Measurements from ENCODE around the gene IGFBP1.
A peak's percentile ranks its signal among the peaks of the same experiment; 100 is the strongest.

The IGFBP1 gene

GRCh38 chr7:45912972-45913371 is 24.7 kb downstream of the IGFBP1 start:
- H3K36me3 Mint-ChIP-seq (ENCODE audit: low read depth): no peaks in the 10 kb centered on the region
- H3K27me3 Mint-ChIP-seq: peaks cover 35% of the 10 kb centered on the region
- H3K4me3 Mint-ChIP-seq: no peak overlapping the region
- H3K4me1 Mint-ChIP-seq (ENCODE audit: low read depth): no peaks in the 10 kb centered on the region
- H3K27ac Mint-ChIP-seq: no peak overlapping the region
- no peaks in the 10 kb centered on the region for H3K9me3 Mint-ChIP-seq

- no peaks in the 10 kb centered on the region for H3K36me3 Mint-ChIP-seq (ENCODE audit: low read depth)
- H3K27ac Mint-ChIP-seq: no peak overlapping the region
- peaks cover 41% of the 10 kb centered on the region for H3K27me3 Mint-ChIP-seq
- H3K4me3 Mint-ChIP-seq: no peak overlapping the region
- H3K4me1 Mint-ChIP-seq (ENCODE audit: low read depth): peaks cover 1% of the 10 kb centered on the region
- no peaks in the 10 kb centered on the region for H3K9me3 Mint-ChIP-seq
These were observed 26.6 kb downstream of the IGFBP1 start for GRCh38 chr7:45914911-45915310.

GRCh38 chr7:45915606-45916005 is 27.3 kb downstream of the IGFBP1 start:
- H3K36me3 Mint-ChIP-seq (ENCODE audit: low read depth): no peaks in the 10 kb centered on the region
- H3K27me3 Mint-ChIP-seq: peaks cover 42% of the 10 kb centered on the region
- H3K4me3 Mint-ChIP-seq: no peak overlapping the region

GRCh38 chr7:45917064-45917463 is 28.8 kb downstream of the IGFBP1 start:
- no peaks in the 10 kb centered on the region for H3K9me3 Mint-ChIP-seq
- peaks cover 43% of the 10 kb centered on the region for H3K27me3 Mint-ChIP-seq
- H3K36me3 Mint-ChIP-seq (ENCODE audit: low read depth): no peaks in the 10 kb centered on the region
- no peak overlapping the region for H3K27ac Mint-ChIP-seq
- no peak overlapping the region for H3K4me3 Mint-ChIP-seq
- peaks cover 12% of the 10 kb centered on the region for H3K4me1 Mint-ChIP-seq (ENCODE audit: low read depth)

More at GRCh38 chr7:45915606-45916005, 27.3 kb downstream of the IGFBP1 start:
- Mint-ChIP-seq H3K4me1 (ENCODE audit: low read depth) (peaks cover 6% of the 10 kb centered on the region), H3K9me3 (no peaks in the 10 kb centered on the region), H3K27ac (no peak overlapping the region)

GRCh38 chr7:45917658-45918057 is 29.4 kb downstream of the IGFBP1 start:
- Mint-ChIP-seq H3K9me3 (no peaks in the 10 kb centered on the region), H3K27ac (no peak overlapping the region), H3K36me3 (ENCODE audit: low read depth) (no peaks in the 10 kb centered on the region), H3K4me1 (ENCODE audit: low read depth) (peaks cover 16% of the 10 kb centered on the region), H3K27me3 (peaks cover 44% of the 10 kb centered on the region), H3K4me3 (no peak overlapping the region)

- H3K4me3 Mint-ChIP-seq: no peak overlapping the region
- no peak overlapping the region for H3K27ac Mint-ChIP-seq
- H3K9me3 Mint-ChIP-seq: no peaks in the 10 kb centered on the region
- no peaks in the 10 kb centered on the region for H3K36me3 Mint-ChIP-seq (ENCODE audit: low read depth)
- peaks cover 24% of the 10 kb centered on the region for H3K4me1 Mint-ChIP-seq (ENCODE audit: low read depth)
- H3K27me3 Mint-ChIP-seq: peaks cover 52% of the 10 kb centered on the region
These were observed 30.3 kb downstream of the IGFBP1 start for GRCh38 chr7:45918556-45918955.

GRCh38 chr7:45919231-45919784 is 31.0 kb downstream of the IGFBP1 start:
- no peak overlapping the region for H3K4me3 Mint-ChIP-seq
- no peaks in the 10 kb centered on the region for H3K9me3 Mint-ChIP-seq
- H3K36me3 Mint-ChIP-seq (ENCODE audit: low read depth): no peaks in the 10 kb centered on the region
- peaks cover 24% of the 10 kb centered on the region for H3K4me1 Mint-ChIP-seq (ENCODE audit: low read depth)
- H3K27me3 Mint-ChIP-seq: peaks cover 59% of the 10 kb centered on the region
- no peak overlapping the region for H3K27ac Mint-ChIP-seq

GRCh38 chr7:45919993-45920459 is 31.7 kb downstream of the IGFBP1 start:
- H3K4me1 Mint-ChIP-seq (ENCODE audit: low read depth): peaks cover 24% of the 10 kb centered on the region
- H3K27me3 Mint-ChIP-seq: peaks cover 63% of the 10 kb centered on the region
- H3K27ac Mint-ChIP-seq: no peak overlapping the region
- H3K4me3 Mint-ChIP-seq: peak overlapping the region; percentile 32
- H3K9me3 Mint-ChIP-seq: no peaks in the 10 kb centered on the region
- no peaks in the 10 kb centered on the region for H3K36me3 Mint-ChIP-seq (ENCODE audit: low read depth)

GRCh38 chr7:45920502-45921380 is 32.5 kb downstream of the IGFBP1 start, which contains the start of gene IGFBP3:
Gene IGFBP3, minus strand, starts transcription at chr7:45921272. Its CDS starts 132 bp downstream, at chr7:45921140.
- no peak within 1 kb of the TSS for H3K27ac Mint-ChIP-seq
- peaks cover 63% of the 10 kb centered on the region for H3K27me3 Mint-ChIP-seq
- peaks cover 24% of the 10 kb centered on the region for H3K4me1 Mint-ChIP-seq (ENCODE audit: low read depth)
- H3K9me3 Mint-ChIP-seq: no peaks in the 10 kb centered on the region
- no peaks in the 10 kb centered on the region for H3K36me3 Mint-ChIP-seq (ENCODE audit: low read depth)
- H3K4me3 Mint-ChIP-seq: peak within 1 kb of the TSS; percentile 35

DNA sequence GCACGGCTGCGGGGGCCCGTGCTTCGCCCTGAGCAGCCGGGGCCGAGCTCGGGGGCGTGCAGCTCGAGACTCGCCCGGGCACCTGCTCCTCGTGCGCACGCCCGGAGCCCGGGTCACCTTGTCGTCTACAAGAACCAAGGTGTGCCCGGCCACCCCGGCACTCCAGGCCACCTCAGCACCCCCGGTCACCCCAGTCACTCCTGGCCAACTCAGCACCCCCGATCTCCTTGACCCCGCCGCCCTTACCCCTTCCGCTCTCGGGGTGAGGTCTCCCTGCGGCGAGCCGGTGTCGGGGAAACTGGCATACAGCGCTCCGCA is 33.1 kb downstream of the IGFBP1 start:
- Mint-ChIP-seq H3K27ac (no peak overlapping the region), H3K27me3 (peaks cover 66% of the 10 kb centered on the region), H3K36me3 (ENCODE audit: low read depth) (no peaks in the 10 kb centered on the region), H3K9me3 (no peaks in the 10 kb centered on the region), H3K4me1 (ENCODE audit: low read depth) (peaks cover 24% of the 10 kb centered on the region), H3K4me3 (no peak overlapping the region)

DNA sequence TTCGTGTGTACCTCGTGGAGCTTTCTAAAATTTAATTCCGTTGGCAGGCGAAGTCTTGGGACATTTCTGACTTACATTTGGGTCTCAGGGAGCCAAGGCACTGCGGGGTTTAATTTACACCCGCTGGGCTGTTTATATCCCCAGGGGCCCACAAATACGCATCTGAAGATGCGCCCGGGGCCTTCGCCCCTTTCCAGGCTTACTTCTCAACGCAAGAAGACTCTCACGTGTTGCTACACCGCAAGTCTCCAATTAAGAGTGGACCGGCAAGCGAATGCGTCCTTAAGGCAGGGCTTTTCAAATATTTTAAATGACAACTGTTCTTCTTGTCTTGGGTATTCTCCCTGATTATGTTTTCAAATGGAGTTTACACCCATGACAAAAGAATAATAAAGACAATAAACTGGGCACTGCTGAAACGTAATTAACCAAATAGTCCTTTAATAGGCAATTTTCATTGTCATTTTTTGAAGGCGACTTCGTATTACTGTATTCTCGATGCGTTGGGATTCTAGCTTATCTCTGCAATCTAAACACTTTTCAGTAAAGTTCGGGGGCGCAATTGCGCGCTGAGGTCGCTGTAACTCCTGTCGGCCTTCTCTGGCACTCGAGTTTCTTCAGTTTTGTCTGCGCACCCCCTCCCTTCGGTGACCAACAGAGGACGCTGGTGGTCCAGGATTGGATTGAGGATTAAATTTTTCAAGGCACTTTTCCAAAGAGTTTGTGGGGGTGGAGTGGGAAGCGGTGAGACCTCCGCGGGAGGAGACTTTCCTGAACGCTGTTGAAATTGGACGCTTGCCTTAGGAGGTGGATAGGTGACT is 33.6 kb downstream of the IGFBP1 start:
- no peak overlapping the region for H3K27ac Mint-ChIP-seq
- no peaks in the 10 kb centered on the region for H3K9me3 Mint-ChIP-seq
- peaks cover 66% of the 10 kb centered on the region for H3K27me3 Mint-ChIP-seq
- H3K4me1 Mint-ChIP-seq (ENCODE audit: low read depth): peaks cover 24% of the 10 kb centered on the region
- peak overlapping the region; percentile 35 for H3K4me3 Mint-ChIP-seq
- no peaks in the 10 kb centered on the region for H3K36me3 Mint-ChIP-seq (ENCODE audit: low read depth)

- Mint-ChIP-seq H3K4me1 (ENCODE audit: low read depth) (peaks cover 24% of the 10 kb centered on the region), H3K27me3 (peaks cover 60% of the 10 kb centered on the region), H3K4me3 (peak overlapping the region; percentile 53), H3K36me3 (ENCODE audit: low read depth) (no peaks in the 10 kb centered on the region), H3K27ac (no peak overlapping the region), H3K9me3 (no peaks in the 10 kb centered on the region)
These were observed 34.5 kb downstream of the IGFBP1 start for GRCh38 chr7:45922810-45923209.

DNA sequence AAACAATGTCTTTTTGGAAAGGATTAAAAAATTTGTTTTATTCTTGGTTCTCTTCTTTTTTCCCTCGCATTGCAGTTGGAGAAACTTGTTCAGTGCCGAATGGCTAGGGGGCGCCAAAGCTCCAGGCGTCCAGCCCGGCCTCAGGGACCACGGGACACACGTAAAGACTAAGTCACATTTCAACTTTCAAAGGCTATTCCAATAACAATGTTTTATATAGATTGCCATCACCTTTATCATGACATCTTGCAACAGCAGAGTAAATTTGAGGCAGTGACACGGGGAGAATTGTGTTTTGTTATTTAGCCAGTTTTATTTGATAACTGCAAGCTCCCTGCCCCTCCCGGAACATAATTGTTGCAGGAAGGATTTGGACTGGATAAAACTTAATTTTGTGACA is 35.0 kb downstream of the IGFBP1 start:
- H3K4me3 Mint-ChIP-seq: peak overlapping the region; percentile 53
- H3K4me1 Mint-ChIP-seq (ENCODE audit: low read depth): peaks cover 24% of the 10 kb centered on the region
- no peaks in the 10 kb centered on the region for H3K9me3 Mint-ChIP-seq
- no peaks in the 10 kb centered on the region for H3K36me3 Mint-ChIP-seq (ENCODE audit: low read depth)
- peaks cover 55% of the 10 kb centered on the region for H3K27me3 Mint-ChIP-seq
- H3K27ac Mint-ChIP-seq: no peak overlapping the region

DNA sequence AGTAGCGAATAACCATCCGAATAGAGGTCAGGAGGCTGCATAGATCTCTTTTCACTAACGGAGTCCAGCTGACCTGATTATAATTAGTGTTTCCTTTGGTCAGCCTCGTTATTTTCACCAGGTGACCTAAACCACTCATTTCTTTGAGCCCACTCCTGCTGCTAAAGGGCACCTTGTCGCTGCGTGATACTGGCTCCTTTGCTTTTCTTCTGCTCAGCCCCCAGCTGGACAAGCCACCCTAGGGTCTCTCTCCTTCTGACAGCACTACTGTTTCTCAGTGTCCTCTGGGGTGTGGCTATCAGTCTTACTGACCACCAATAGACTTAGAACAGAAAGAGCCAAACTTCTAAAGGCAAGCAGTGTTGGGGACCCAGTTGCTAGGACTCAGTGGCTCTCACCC is 35.5 kb downstream of the IGFBP1 start:
- H3K27ac Mint-ChIP-seq: no peak overlapping the region
- no peak overlapping the region for H3K4me3 Mint-ChIP-seq
- peaks cover 51% of the 10 kb centered on the region for H3K27me3 Mint-ChIP-seq
- H3K36me3 Mint-ChIP-seq (ENCODE audit: low read depth): no peaks in the 10 kb centered on the region
- peaks cover 24% of the 10 kb centered on the region for H3K4me1 Mint-ChIP-seq (ENCODE audit: low read depth)
- H3K9me3 Mint-ChIP-seq: no peaks in the 10 kb centered on the region

DNA sequence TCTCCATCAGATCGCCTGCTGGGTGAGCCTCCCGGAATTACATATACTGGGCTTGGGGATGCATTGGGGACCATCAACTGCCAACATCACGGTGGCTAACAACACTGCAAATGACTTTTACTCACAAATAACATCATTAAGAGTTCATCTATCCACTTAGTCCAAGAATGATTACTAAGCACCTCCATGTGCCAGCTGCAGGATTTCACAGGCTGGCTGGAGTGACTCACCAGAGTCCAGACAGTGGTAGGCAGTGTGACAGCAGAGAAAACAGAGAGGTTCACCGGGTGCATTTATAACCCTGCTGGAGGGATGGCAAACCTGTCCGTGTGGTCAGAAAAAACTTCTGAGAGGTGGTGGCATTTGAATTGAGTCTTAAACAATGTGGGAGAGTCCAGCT is 36.0 kb downstream of the IGFBP1 start:
- Mint-ChIP-seq H3K27me3 (peaks cover 47% of the 10 kb centered on the region), H3K27ac (no peak overlapping the region), H3K4me1 (ENCODE audit: low read depth) (peaks cover 24% of the 10 kb centered on the region), H3K9me3 (no peaks in the 10 kb centered on the region), H3K4me3 (no peak overlapping the region), H3K36me3 (ENCODE audit: low read depth) (no peaks in the 10 kb centered on the region)

Measured in stimulated activated naive CD8-positive, alpha-beta T cell treated with anti-CD3 and anti-CD28 coated beads, Interleukin-15, Interleukin-2, amounts not matched to agents 100 ng/mL and 50 ng/mL, for 24 hours (primary cell).